Measurements from ENCODE around the gene NHSL1.

Gene NHSL1

GRCh38 chr6:138468320-138469015, 30.8 kb downstream of the NHSL1 start:
- Histone ChIP-seq H3K9ac (ENCODE audit: low read depth in 1 of 2, low read length in 2 of 2) (no peak overlapping the region), H3K36me3 (ENCODE audit: control insufficient read depth in 1 of 2, insufficient read depth in 2 of 2, low read length in 2 of 2) (peaks cover 27 to 50% of the 10 kb centered on the region in 2 donors), H3K4me3 (ENCODE audit: low read depth in 1 of 2, low read length in 2 of 2) (no peak overlapping the region), H3K4me1 (ENCODE audit: control insufficient read depth in 1 of 2, insufficient read depth in 2 of 2, low read length in 2 of 2) (no peaks in the 10 kb centered on the region), H3K27ac (ENCODE audit: low read depth, low read length) (no peak overlapping the region), H3K9me3 (ENCODE audit: control insufficient read depth in 1 of 2, low read length in 2 of 2) (no peaks in the 10 kb centered on the region), H3K27me3 (ENCODE audit: control insufficient read depth in 1 of 2, insufficient read depth in 2 of 2, low read length in 2 of 2) (no peaks in the 10 kb centered on the region)

DNA sequence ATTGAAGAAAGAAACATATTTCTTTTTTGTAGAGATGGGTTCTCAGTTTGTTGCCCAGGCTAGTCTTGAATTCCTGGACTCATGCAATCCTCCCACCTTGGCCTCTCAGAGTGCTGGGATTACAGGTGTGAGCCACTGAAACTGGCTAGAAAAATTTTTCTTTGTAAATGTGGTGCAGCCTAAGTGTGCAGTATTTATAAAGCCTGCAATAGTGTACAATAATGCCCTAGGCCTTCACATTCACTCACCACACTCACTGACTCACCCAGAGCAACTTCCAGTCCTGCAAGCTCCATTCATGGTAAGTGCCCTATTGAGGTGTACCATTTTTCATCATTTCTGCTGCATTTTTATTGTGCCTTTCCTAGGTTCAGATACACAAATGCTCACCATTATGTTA, 31.4 kb downstream of the NHSL1 start:
- no peaks in the 10 kb centered on the region for H3K27me3 ChIP-seq (ENCODE audit: control insufficient read depth in 1 of 2, insufficient read depth in 2 of 2, low read length in 2 of 2)
- peaks cover 27 to 54% of the 10 kb centered on the region in 2 donors for H3K36me3 ChIP-seq (ENCODE audit: control insufficient read depth in 1 of 2, insufficient read depth in 2 of 2, low read length in 2 of 2)
- H3K4me3 ChIP-seq (ENCODE audit: low read depth in 1 of 2, low read length in 2 of 2), result no peak overlapping the region
- H3K4me1 ChIP-seq (ENCODE audit: control insufficient read depth in 1 of 2, insufficient read depth in 2 of 2, low read length in 2 of 2), result no peaks in the 10 kb centered on the region
- no peak overlapping the region for H3K27ac ChIP-seq (ENCODE audit: low read depth, low read length)
- H3K9ac ChIP-seq (ENCODE audit: low read depth in 1 of 2, low read length in 2 of 2), result no peak overlapping the region
- H3K9me3 ChIP-seq (ENCODE audit: control insufficient read depth in 1 of 2, low read length in 2 of 2), result no peaks in the 10 kb centered on the region

DNA sequence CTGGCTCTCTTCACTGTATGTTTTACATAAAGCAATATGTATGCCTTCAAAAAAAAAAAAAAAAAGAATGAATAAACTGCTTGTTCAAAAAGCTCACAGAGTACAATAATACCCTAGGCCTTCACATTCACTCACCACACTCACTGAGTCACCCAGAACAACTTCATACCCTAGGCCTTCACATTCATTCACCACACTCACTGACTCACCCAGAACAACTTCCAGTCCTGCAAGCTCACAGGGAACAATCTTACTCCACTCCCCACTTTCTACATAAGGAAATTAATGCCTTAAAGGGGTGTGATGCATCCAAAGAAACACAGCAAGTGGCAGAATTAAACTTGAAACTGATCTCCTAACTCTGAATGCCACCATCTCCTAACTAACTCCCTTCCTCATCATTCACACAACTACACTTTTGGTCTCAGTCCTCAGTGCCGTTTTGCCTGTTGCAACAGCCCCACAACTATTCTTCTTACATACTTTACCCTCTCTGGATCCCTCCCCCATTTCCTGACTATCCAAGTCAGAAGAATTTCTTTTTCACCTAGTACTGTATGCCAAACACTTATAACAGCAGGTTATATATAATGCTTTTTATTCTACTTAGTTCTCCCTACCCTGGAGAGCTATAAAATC, 34.2 kb downstream of the NHSL1 start:
- Histone ChIP-seq H3K4me3 (ENCODE audit: low read depth in 1 of 2, low read length in 2 of 2) (no peak overlapping the region), H3K36me3 (ENCODE audit: control insufficient read depth in 1 of 2, insufficient read depth in 2 of 2, low read length in 2 of 2) (peaks cover 29 to 54% of the 10 kb centered on the region in 2 donors), H3K27ac (ENCODE audit: low read depth, low read length) (no peak overlapping the region), H3K9me3 (ENCODE audit: control insufficient read depth in 1 of 2, low read length in 2 of 2) (no peaks in the 10 kb centered on the region), H3K27me3 (ENCODE audit: control insufficient read depth in 1 of 2, insufficient read depth in 2 of 2, low read length in 2 of 2) (no peaks in the 10 kb centered on the region), H3K9ac (ENCODE audit: low read depth in 1 of 2, low read length in 2 of 2) (no peak overlapping the region), H3K4me1 (ENCODE audit: control insufficient read depth in 1 of 2, insufficient read depth in 2 of 2, low read length in 2 of 2) (no peaks in the 10 kb centered on the region)

DNA sequence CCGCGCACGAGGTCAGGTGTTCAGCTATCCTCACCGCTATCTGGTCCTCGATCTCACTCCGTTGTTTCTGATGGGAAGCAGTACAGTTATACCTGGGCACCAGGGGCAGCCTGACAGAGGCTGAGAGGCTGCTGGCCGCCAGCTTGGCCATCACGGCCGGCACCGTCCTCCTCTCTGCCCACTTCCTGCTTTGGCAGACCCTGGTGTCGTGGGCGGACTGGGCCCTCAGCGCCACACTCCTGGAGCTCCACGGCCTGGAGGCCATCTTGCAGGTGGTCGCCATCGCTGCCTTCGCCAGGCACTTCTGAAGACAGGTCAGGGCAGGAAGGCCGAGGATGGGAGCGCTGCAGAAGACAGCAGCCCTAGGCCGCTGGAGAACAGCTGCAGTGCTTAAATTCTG, 35.2 kb downstream of the NHSL1 start:
- peaks cover 25 to 47% of the 10 kb centered on the region in 2 donors for H3K36me3 ChIP-seq (ENCODE audit: control insufficient read depth in 1 of 2, insufficient read depth in 2 of 2, low read length in 2 of 2)
- no peaks in the 10 kb centered on the region for H3K4me1 ChIP-seq (ENCODE audit: control insufficient read depth in 1 of 2, insufficient read depth in 2 of 2, low read length in 2 of 2)
- H3K9ac ChIP-seq (ENCODE audit: low read depth in 1 of 2, low read length in 2 of 2), result no peak overlapping the region
- no peak overlapping the region for H3K27ac ChIP-seq (ENCODE audit: low read depth, low read length)
- no peaks in the 10 kb centered on the region for H3K27me3 ChIP-seq (ENCODE audit: control insufficient read depth in 1 of 2, insufficient read depth in 2 of 2, low read length in 2 of 2)
- no peaks in the 10 kb centered on the region for H3K9me3 ChIP-seq (ENCODE audit: control insufficient read depth in 1 of 2, low read length in 2 of 2)
- no peak overlapping the region for H3K4me3 ChIP-seq (ENCODE audit: low read depth in 1 of 2, low read length in 2 of 2)

DNA sequence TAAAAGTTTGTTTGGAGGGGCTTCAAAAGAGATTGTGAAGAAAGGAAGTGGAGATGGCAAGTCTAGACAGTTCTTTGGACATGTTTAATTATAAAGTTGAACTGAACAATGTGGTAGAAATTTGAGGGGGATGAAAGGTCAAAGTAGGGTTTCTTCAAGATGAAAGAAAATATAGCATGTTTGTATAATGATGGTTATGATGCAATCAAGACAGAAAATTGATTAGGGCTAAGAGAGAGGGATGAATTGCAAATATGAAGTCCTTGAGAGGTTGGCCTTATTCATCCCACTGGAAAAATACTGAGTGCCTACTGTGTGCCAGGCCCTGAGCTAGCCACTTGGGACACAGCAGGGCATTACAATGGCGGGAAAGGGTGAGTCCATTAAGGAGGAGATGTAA, 37.6 kb downstream of the NHSL1 start:
- peaks cover 11 to 32% of the 10 kb centered on the region in 2 donors for H3K36me3 ChIP-seq (ENCODE audit: control insufficient read depth in 1 of 2, insufficient read depth in 2 of 2, low read length in 2 of 2)
- no peaks in the 10 kb centered on the region for H3K27me3 ChIP-seq (ENCODE audit: control insufficient read depth in 1 of 2, insufficient read depth in 2 of 2, low read length in 2 of 2)
- no peaks in the 10 kb centered on the region for H3K9me3 ChIP-seq (ENCODE audit: control insufficient read depth in 1 of 2, low read length in 2 of 2)
- no peak overlapping the region for H3K9ac ChIP-seq (ENCODE audit: low read depth in 1 of 2, low read length in 2 of 2)
- no peak overlapping the region for H3K4me3 ChIP-seq (ENCODE audit: low read depth in 1 of 2, low read length in 2 of 2)
- no peak overlapping the region for H3K27ac ChIP-seq (ENCODE audit: low read depth, low read length)
- H3K4me1 ChIP-seq (ENCODE audit: control insufficient read depth in 1 of 2, insufficient read depth in 2 of 2, low read length in 2 of 2), result peaks cover 5 to 10% of the 10 kb centered on the region in 2 donors

- Histone ChIP-seq H3K4me3 (ENCODE audit: low read depth in 1 of 2, low read length in 2 of 2) (peak overlapping the region in 1 of 2 donors; percentile 47), H3K27ac (ENCODE audit: low read depth, low read length) (no peak overlapping the region), H3K27me3 (ENCODE audit: control insufficient read depth in 1 of 2, insufficient read depth in 2 of 2, low read length in 2 of 2) (no peaks in the 10 kb centered on the region), H3K4me1 (ENCODE audit: control insufficient read depth in 1 of 2, insufficient read depth in 2 of 2, low read length in 2 of 2) (peaks cover 17 to 39% of the 10 kb centered on the region in 2 donors), H3K9ac (ENCODE audit: low read depth in 1 of 2, low read length in 2 of 2) (no peak overlapping the region), H3K36me3 (ENCODE audit: control insufficient read depth in 1 of 2, insufficient read depth in 2 of 2, low read length in 2 of 2) (peaks cover 6 to 8% of the 10 kb centered on the region in 2 donors), H3K9me3 (ENCODE audit: control insufficient read depth in 1 of 2, low read length in 2 of 2) (no peaks in the 10 kb centered on the region)
Measured at GRCh38 chr6:138456401-138456790, 42.9 kb downstream of the NHSL1 start.

DNA sequence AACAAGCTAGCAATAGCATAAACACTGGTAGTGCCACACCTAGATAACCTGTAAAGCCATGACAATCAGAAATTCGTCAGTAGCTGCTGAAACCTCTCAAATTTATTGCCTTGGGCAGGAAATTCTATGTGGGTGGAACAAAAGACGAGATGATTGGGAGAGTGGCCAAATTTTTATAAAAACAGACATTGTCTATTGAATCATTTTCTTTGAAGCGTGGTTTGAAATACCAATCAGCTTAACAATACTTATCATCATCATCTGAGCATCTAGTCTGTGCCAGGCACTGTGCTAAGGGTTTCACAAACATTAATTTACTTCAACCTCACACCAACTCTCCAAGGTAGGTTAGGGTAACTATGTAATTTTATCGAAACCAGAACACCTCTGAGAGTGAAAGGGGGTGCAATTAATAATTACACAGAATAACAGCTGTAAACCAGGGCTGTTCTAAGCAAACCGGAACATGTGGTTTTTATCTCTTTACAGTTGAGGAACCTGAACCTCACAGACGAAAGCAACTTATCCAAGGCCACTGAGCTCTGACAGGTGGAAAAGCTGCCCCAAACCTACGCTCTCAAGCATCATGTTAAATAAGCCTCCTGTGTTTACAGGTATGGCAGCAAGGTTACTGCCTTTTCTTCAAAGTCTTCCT, 43.4 kb downstream of the NHSL1 start:
- Histone ChIP-seq H3K9me3 (ENCODE audit: control insufficient read depth in 1 of 2, low read length in 2 of 2) (no peaks in the 10 kb centered on the region), H3K27ac (ENCODE audit: low read depth, low read length) (peak overlapping the region; percentile 3), H3K36me3 (ENCODE audit: control insufficient read depth in 1 of 2, insufficient read depth in 2 of 2, low read length in 2 of 2) (peaks cover 3 to 7% of the 10 kb centered on the region in 2 donors), H3K9ac (ENCODE audit: low read depth in 1 of 2, low read length in 2 of 2) (peak overlapping the region in 1 of 2 donors; percentile 34), H3K27me3 (ENCODE audit: control insufficient read depth in 1 of 2, insufficient read depth in 2 of 2, low read length in 2 of 2) (no peaks in the 10 kb centered on the region), H3K4me3 (ENCODE audit: low read depth in 1 of 2, low read length in 2 of 2) (peak overlapping the region; percentile 19 to 47), H3K4me1 (ENCODE audit: control insufficient read depth in 1 of 2, insufficient read depth in 2 of 2, low read length in 2 of 2) (peaks cover 17 to 39% of the 10 kb centered on the region in 2 donors)

- Histone ChIP-seq H3K9me3 (ENCODE audit: control insufficient read depth in 1 of 2, low read length in 2 of 2) (no peaks in the 10 kb centered on the region), H3K36me3 (ENCODE audit: control insufficient read depth in 1 of 2, insufficient read depth in 2 of 2, low read length in 2 of 2) (peaks cover 0 to 5% of the 10 kb centered on the region in 2 donors), H3K9ac (ENCODE audit: low read depth in 1 of 2, low read length in 2 of 2) (peak overlapping the region in 1 of 2 donors; percentile 34), H3K4me1 (ENCODE audit: control insufficient read depth in 1 of 2, insufficient read depth in 2 of 2, low read length in 2 of 2) (peaks cover 17 to 39% of the 10 kb centered on the region in 2 donors), H3K27ac (ENCODE audit: low read depth, low read length) (peak overlapping the region; percentile 3), H3K4me3 (ENCODE audit: low read depth in 1 of 2, low read length in 2 of 2) (peak overlapping the region; percentile 19 to 47), H3K27me3 (ENCODE audit: control insufficient read depth in 1 of 2, insufficient read depth in 2 of 2, low read length in 2 of 2) (no peaks in the 10 kb centered on the region)
Measured at GRCh38 chr6:138454981-138455706, 44.1 kb downstream of the NHSL1 start.

DNA sequence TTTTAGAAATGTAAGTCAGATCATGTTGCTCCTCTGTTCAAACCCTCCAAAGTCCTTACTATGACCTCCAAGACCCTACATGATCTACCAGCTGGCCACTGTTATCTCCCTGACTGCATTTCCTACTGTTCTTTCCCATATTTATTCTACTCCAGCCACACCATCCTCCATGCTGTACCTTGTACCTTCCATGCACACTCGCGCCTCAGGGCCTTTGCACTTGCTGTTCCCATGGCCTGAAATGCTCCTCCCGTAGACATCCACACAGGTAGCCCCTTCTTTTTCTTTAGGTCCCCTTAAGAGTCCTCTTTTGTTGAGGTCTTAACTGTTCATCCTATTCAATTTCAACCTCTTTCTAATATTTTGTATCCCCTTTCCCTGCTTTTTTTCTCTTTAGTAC, 48.3 kb downstream of the NHSL1 start:
- Histone ChIP-seq H3K27me3 (ENCODE audit: control insufficient read depth in 1 of 2, insufficient read depth in 2 of 2, low read length in 2 of 2) (no peaks in the 10 kb centered on the region), H3K4me3 (ENCODE audit: low read depth in 1 of 2, low read length in 2 of 2) (no peak overlapping the region), H3K9me3 (ENCODE audit: control insufficient read depth in 1 of 2, low read length in 2 of 2) (no peaks in the 10 kb centered on the region), H3K4me1 (ENCODE audit: control insufficient read depth in 1 of 2, insufficient read depth in 2 of 2, low read length in 2 of 2) (peaks cover 9 to 23% of the 10 kb centered on the region in 2 donors), H3K27ac (ENCODE audit: low read depth, low read length) (no peak overlapping the region), H3K36me3 (ENCODE audit: control insufficient read depth in 1 of 2, insufficient read depth in 2 of 2, low read length in 2 of 2) (peaks cover 0 to 10% of the 10 kb centered on the region in 2 donors), H3K9ac (ENCODE audit: low read depth in 1 of 2, low read length in 2 of 2) (no peak overlapping the region)

All from duodenal mucosa (tissue), 2 donors.